CMK (cell line): Measurements from ENCODE around the gene CD34.

ENCODE experiments used
- DNase-seq: peaks from one replicate; pipeline ENCODE4 v3.0.0-alpha.2; 2010; ENCODE audit warnings: low read depth

CD34 gene

DNA sequence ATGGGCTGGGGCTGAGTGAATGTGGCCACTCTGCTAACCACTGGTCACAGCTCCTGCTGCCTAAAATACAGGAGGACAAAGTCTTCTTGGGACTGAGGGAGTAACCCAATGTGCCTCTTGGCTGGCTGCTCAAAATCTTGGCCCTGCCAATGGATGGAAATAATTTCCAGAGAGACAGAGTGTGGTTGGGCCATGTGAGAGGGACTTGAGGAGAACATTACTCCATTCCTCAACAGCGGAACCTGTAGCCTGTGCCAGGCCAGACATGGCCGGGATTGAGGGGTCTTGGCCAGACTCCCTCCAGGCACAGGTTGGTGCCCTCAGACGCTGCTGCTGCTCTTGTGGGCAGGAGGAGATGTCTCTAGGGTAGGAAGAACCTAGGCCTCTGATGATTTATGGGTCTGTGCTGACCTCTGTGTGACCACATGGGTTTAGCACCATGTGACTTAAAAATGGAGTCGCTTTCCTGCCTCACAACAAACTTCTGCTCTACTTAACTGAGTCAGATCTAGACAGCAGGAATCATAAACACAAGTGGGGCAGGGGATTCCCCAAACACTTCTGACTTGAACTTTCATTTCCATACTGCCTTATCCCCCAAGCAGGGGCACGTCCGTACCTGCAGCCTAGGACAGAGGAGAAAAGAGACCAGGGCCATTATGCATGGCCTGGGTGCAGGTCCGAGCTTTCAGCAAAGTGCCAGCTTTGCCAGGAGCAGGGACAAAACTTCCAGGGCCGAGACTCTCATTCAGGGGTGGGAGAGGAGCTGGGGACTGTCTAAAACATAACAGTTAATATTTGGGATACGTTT lies 79.2 kb downstream of the CD34 start:
- no peak for DNase-seq
